Neutrophil (primary cell): ENCODE results near the gene NIBAN1.

Source experiments
- H3K27ac ChIP-seq: fragments of 200-600 bp; sonication (generic); 2 replicates; pipeline ENCODE4 v1.5.1; 2016; ENCODE audit warnings: mild to moderate bottlenecking, moderate library complexity
- H3K27me3 ChIP-seq: fragments of 200-600 bp; sonication (generic); 2 replicates; pipeline ENCODE4 v1.6.0; 2016; ENCODE audit warnings: mild to moderate bottlenecking
- H3K36me3 ChIP-seq: fragments of 200-600 bp; sonication (generic); 2 replicates; pipeline ENCODE4 v1.5.1; 2017
- H3K4me1 ChIP-seq, 2 experiments: fragments of 200-600 bp in 1 of 2; sonication (generic) in 1 of 2; 1 replicate in 1 of 2; 2 replicates in 1 of 2; pipeline versions ENCODE4 v1.5.1 to v1.6.1; 2013 to 2016; ENCODE audit warnings: low read depth in 1 of 2, low read length in 1 of 2, mild to moderate bottlenecking in 1 of 2, moderate library complexity in 1 of 2; ENCODE audit not compliant: control insufficient read depth in 1 of 2, insufficient read depth in 1 of 2
- H3K4me3 ChIP-seq, 2 experiments: fragments of 200-600 bp in 1 of 2; sonication (generic) in 1 of 2; 1 replicate in 1 of 2; 2 replicates in 1 of 2; pipeline ENCODE4 v1.5.1; 2013 to 2016; ENCODE audit warnings: low read depth in 1 of 2, low read length in 1 of 2, mild to moderate bottlenecking in 1 of 2, moderate library complexity in 1 of 2
- H3K9me3 ChIP-seq: fragments of 200-600 bp; sonication (generic); 2 replicates; pipeline ENCODE4 v1.5.1; 2016
- CTCF ChIP-seq: fragments of 200-600 bp; sonication (generic); IDR thresholded peaks from 2 replicates; pipeline ENCODE4 v1.5.1; 2016; ENCODE audit warnings: antibody characterized with exemption

NIBAN1 gene

GRCh38 chr1:184971522-184972265 is 2.6 kb downstream of the NIBAN1 start:
- Histone ChIP-seq H3K9me3 (no peaks in the 10 kb centered on the region), H3K4me1 (peaks cover 38 to 57% of the 10 kb centered on the region in 2 experiments), H3K36me3 (no peaks in the 10 kb centered on the region), H3K27me3 (no peaks in the 10 kb centered on the region), H3K27ac (no peak overlapping the region), H3K4me3 (peak overlapping the region; percentile 77)
- TF ChIP-seq CTCF, result no peak

DNA sequence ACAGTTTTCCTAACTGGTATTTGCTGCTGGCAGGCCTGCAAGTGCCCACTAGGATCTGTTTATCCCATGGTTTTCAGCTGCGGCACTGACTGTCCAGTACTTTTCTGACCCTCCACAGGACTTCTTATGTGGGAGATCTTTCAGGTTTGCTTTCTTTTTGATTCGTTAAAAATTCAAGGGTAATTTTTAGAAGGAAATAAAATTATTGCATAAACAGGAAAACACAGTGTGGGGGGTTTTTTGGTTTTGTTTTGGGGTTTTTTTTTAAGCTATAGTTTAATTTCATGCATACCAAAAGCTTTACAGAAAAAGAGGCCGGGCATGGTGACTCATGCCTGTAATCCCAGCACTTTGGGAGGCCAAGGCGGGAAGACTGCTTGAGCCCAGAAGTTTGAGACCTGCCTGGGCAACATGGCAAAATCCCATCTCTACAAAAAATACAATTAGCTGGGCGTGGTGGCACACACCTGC is 3.6 kb downstream of the NIBAN1 start:
- no peak for TF ChIP-seq CTCF
- Histone ChIP-seq H3K27ac (no peak overlapping the region), H3K4me3 (peak overlapping the region in 1 of 2 experiments; percentile 77), H3K27me3 (no peaks in the 10 kb centered on the region), H3K4me1 (peaks cover 38 to 57% of the 10 kb centered on the region in 2 experiments), H3K9me3 (no peaks in the 10 kb centered on the region), H3K36me3 (peaks cover 1% of the 10 kb centered on the region)

DNA sequence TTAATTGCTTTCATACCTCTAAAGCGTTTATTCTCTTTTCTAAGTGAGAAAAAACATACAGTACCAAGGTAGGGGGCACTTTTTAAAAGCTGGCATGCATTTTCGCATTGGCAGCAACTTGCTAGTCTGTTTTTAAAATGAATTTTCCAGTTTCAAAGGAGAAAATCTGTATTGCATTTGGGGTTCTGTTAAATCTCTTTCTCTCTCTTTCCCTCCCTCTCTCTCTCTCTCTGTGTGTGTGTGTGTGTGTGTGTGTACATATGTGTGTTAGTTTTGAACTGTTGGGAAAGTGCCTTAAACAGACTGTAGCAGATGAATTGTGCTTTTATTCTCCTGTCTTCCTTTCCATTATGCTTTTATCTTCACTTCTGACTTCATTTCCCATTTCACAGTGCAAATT is 7.3 kb downstream of the NIBAN1 start:
- Histone ChIP-seq H3K27ac (no peak overlapping the region), H3K36me3 (peaks cover 24% of the 10 kb centered on the region), H3K4me1 (peaks cover 19 to 32% of the 10 kb centered on the region in 2 experiments), H3K27me3 (no peaks in the 10 kb centered on the region), H3K4me3 (no peak overlapping the region), H3K9me3 (no peaks in the 10 kb centered on the region)
- TF ChIP-seq CTCF, result no peak

GRCh38 chr1:184965944-184966860 is 8.1 kb downstream of the NIBAN1 start:
- no peak for TF ChIP-seq CTCF
- Histone ChIP-seq H3K27me3 (no peaks in the 10 kb centered on the region), H3K4me3 (no peak overlapping the region), H3K36me3 (peaks cover 32% of the 10 kb centered on the region), H3K4me1 (peaks cover 11 to 24% of the 10 kb centered on the region in 2 experiments), H3K27ac (no peak overlapping the region), H3K9me3 (no peaks in the 10 kb centered on the region)

- TF ChIP-seq CTCF, result no peak
- H3K36me3 ChIP-seq, result peaks cover 33% of the 10 kb centered on the region
- H3K9me3 ChIP-seq, result no peaks in the 10 kb centered on the region
- H3K27me3 ChIP-seq, result no peaks in the 10 kb centered on the region
- no peak overlapping the region for H3K27ac ChIP-seq
- H3K4me3 ChIP-seq, result no peak overlapping the region
- peaks cover 4 to 16% of the 10 kb centered on the region in 2 experiments for H3K4me1 ChIP-seq
Observed at GRCh38 chr1:184965439-184965838, 8.9 kb downstream of the NIBAN1 start.
